Breast epithelium (tissue), 4 donors: ENCODE measurements around the gene OR5H1. TPM values are rescaled to one million over a fixed set of nuclear protein-coding genes. Genes with fewer than 3 reads are reported as not detected.
"Not testable (repeated sequence)": the region's sequence is repeated elsewhere in the genome, so short reads cannot be mapped to it uniquely, and the experiment has no call there.

Experiments used
- DNase-seq, 2 donors: peaks; one replicate each; pipeline ENCODE4 v3.0.0-alpha.2; 2019; ENCODE audit warnings: low spot score in 2 of 2
- H3K27ac ChIP-seq, 2 donors: fragments of 200-600 bp; sonication (generic) in 1 of 2; one replicate each; pipeline ENCODE4 v1.5.1; 2016 to 2019; ENCODE audit warnings: mild to moderate bottlenecking in 1 of 2
- H3K27me3 ChIP-seq, 2 donors: fragments of 200-600 bp; sonication (generic) in 1 of 2; one replicate each; pipeline versions ENCODE4 v1.5.1 to v1.6.0; 2017 to 2019; ENCODE audit warnings: control low read depth in 1 of 2, mild to moderate bottlenecking in 1 of 2
- H3K36me3 ChIP-seq: fragments of 200-600 bp; one replicate; pipeline ENCODE4 v1.5.1; 2019
- H3K4me1 ChIP-seq, 2 donors: fragments of 200-600 bp; sonication (generic); one replicate each; pipeline ENCODE4 v1.5.1; 2016 to 2019; ENCODE audit warnings: control low read depth in 1 of 2
- H3K4me3 ChIP-seq, 3 donors: fragments of 200-600 bp; sonication (generic); 1 replicate in 2 of 3; 2 replicates in 1 of 3; pipeline ENCODE4 v1.5.1; 2016 to 2019; ENCODE audit warnings: mild to moderate bottlenecking in 3 of 3, moderate library complexity in 2 of 3
- H3K9me3 ChIP-seq, 2 donors: fragments of 200-600 bp; sonication (generic) in 1 of 2; one replicate each; pipeline ENCODE4 v1.5.1; 2016 to 2019; ENCODE audit warnings: control low read depth in 1 of 2
- CTCF ChIP-seq, 3 donors: fragments of 450-650 bp; IDR thresholded peaks; one replicate each; pipeline ENCODE4 v1.5.1; 2016 to 2017; ENCODE audit warnings: antibody characterized with exemption in 3 of 3, mild to moderate bottlenecking in 3 of 3, moderate library complexity in 3 of 3
- POLR2A ChIP-seq: fragments of 450-650 bp; IDR thresholded peaks from one replicate; pipeline ENCODE4 v1.6.1; 2016; ENCODE audit warnings: antibody characterized with exemption, mild to moderate bottlenecking, moderate library complexity
- POLR2AphosphoS5 ChIP-seq, 3 donors: sonication (generic); formaldehyde crosslinking; IDR thresholded peaks; one replicate each; pipeline ENCODE4 v1.6.1; 2017; ENCODE audit warnings: antibody characterized with exemption in 3 of 3
- intact Hi-C: fragments of 100-400 bp; cut with DNase I; formaldehyde crosslinking; loops from one replicate; pipeline ENCODE4 v1.15.1; 2023; ENCODE audit warnings: low total_unique reads
- total RNA-seq, 3 donors: library from RNA; depleted of rRNA; stranded (reverse); fragments of >200 nt; gene quantifications; one replicate each; pipeline ENCODE4 v1.1.0, GENCODE V29; 2016

OR5H1 gene
- total RNA-seq, 3 donors from 2014 or later: not detected

- DNase-seq: no peak
- no peak overlapping the region for H3K4me3 ChIP-seq
Observed at GRCh38 chr3:98109807-98110549, 20.5 kb upstream of the OR5H1 start.

GRCh38 chr3:98110550-98110908 is 20.0 kb upstream of the OR5H1 start:
- intact Hi-C loops: no loop called here
- H3K36me3 ChIP-seq: no peaks in the 10 kb centered on the region
- TF ChIP-seq POLR2AphosphoS5 (IDR thresholded peaks at IDR 0.05): no peak
- no peak for TF ChIP-seq POLR2A
- TF ChIP-seq CTCF (IDR thresholded peaks at IDR 0.05): no peak

More at GRCh38 chr3:98109807-98110549, 20.5 kb upstream of the OR5H1 start:
- Histone ChIP-seq H3K4me1 (no peaks in the 10 kb centered on the region), H3K36me3 (no peaks in the 10 kb centered on the region), H3K27ac (no peak overlapping the region), H3K27me3 (no peaks in the 10 kb centered on the region), H3K9me3 (peaks cover 7 to 45% of the 10 kb centered on the region in 2 donors)
- TF ChIP-seq POLR2AphosphoS5 (IDR thresholded peaks at IDR 0.05) (no peak), POLR2A (no peak)
- intact Hi-C loops: no loop called here

GRCh38 chr3:98114264-98114663 is 16.3 kb upstream of the OR5H1 start:
- TF ChIP-seq CTCF (IDR thresholded peaks at IDR 0.05): no peak
- no peak for TF ChIP-seq POLR2AphosphoS5 (IDR thresholded peaks at IDR 0.05)
- no peak for TF ChIP-seq POLR2A
- peaks cover 6 to 51% of the 10 kb centered on the region in 2 donors for H3K9me3 ChIP-seq
- no peak overlapping the region for H3K4me3 ChIP-seq
- H3K27me3 ChIP-seq: no peaks in the 10 kb centered on the region
- DNase-seq: no peak
- H3K4me1 ChIP-seq: no peaks in the 10 kb centered on the region
- intact Hi-C loops: no loop called here
- no peak overlapping the region for H3K27ac ChIP-seq
- H3K36me3 ChIP-seq: no peaks in the 10 kb centered on the region

More at GRCh38 chr3:98110550-98110908, 20.0 kb upstream of the OR5H1 start:
- Histone ChIP-seq H3K9me3 (peaks cover 7 to 47% of the 10 kb centered on the region in 2 donors), H3K4me3 (no peak overlapping the region), H3K27ac (no peak overlapping the region), H3K4me1 (no peaks in the 10 kb centered on the region), H3K27me3 (no peaks in the 10 kb centered on the region)
- no peak for DNase-seq

GRCh38 chr3:98115717-98116116 is 14.8 kb upstream of the OR5H1 start:
- no peaks in the 10 kb centered on the region for H3K27me3 ChIP-seq
- no peak overlapping the region for H3K4me3 ChIP-seq
- H3K36me3 ChIP-seq: no peaks in the 10 kb centered on the region
- TF ChIP-seq POLR2AphosphoS5 (IDR thresholded peaks at IDR 0.05): no peak
- H3K4me1 ChIP-seq: no peaks in the 10 kb centered on the region
- DNase-seq: no peak
- peaks cover 0 to 41% of the 10 kb centered on the region in 2 donors for H3K9me3 ChIP-seq
- intact Hi-C loops: no loop called here
- H3K27ac ChIP-seq: no peak overlapping the region

GRCh38 chr3:98136631-98137030 is 6.1 kb downstream of the OR5H1 start:
- no peaks in the 10 kb centered on the region for H3K36me3 ChIP-seq
- no peak overlapping the region for H3K27ac ChIP-seq
- H3K4me3 ChIP-seq: no peak overlapping the region
- TF ChIP-seq CTCF (IDR thresholded peaks at IDR 0.05) (no peak), POLR2A (no peak), POLR2AphosphoS5 (IDR thresholded peaks at IDR 0.05) (no peak)
- no peak for DNase-seq
- no peaks in the 10 kb centered on the region for H3K9me3 ChIP-seq
- no peaks in the 10 kb centered on the region for H3K27me3 ChIP-seq
- no peaks in the 10 kb centered on the region for H3K4me1 ChIP-seq
- intact Hi-C loops: no loop called here

- H3K36me3 ChIP-seq, intact Hi-C loops, H3K4me3 ChIP-seq, DNase-seq, H3K9me3 ChIP-seq, H3K27me3 ChIP-seq, H3K27ac ChIP-seq, H3K4me1 ChIP-seq: not testable (repeated sequence)
Observed at GRCh38 chr3:98137826-98138557, 7.5 kb downstream of the OR5H1 start.
